OCI-LY3 (cell line): ENCODE measurements around the gene ELF5.

Experiments
- EZH2phosphoT487 ChIP-seq: fragments of 200-600 bp; shearing (Covaris generic); IDR thresholded peaks from 2 replicates; pipeline ENCODE4 v1.6.1; 2018; ENCODE audit warnings: antibody characterized with exemption, mixed run types, low read depth
- TF ChIP-seq, protein P1 (sequence below): fragments of 200-600, 300-600 bp; sonication (generic); IDR thresholded peaks from 2 replicates; pipeline ENCODE4 v1.5.1; 2014; ENCODE audit warnings: antibody characterized with exemption, low read length, low read depth

GRCh38 chr11:34444428-34444827 lies 69.2 kb downstream of the ELF5 start:
- TF ChIP-seq, protein P1, sequence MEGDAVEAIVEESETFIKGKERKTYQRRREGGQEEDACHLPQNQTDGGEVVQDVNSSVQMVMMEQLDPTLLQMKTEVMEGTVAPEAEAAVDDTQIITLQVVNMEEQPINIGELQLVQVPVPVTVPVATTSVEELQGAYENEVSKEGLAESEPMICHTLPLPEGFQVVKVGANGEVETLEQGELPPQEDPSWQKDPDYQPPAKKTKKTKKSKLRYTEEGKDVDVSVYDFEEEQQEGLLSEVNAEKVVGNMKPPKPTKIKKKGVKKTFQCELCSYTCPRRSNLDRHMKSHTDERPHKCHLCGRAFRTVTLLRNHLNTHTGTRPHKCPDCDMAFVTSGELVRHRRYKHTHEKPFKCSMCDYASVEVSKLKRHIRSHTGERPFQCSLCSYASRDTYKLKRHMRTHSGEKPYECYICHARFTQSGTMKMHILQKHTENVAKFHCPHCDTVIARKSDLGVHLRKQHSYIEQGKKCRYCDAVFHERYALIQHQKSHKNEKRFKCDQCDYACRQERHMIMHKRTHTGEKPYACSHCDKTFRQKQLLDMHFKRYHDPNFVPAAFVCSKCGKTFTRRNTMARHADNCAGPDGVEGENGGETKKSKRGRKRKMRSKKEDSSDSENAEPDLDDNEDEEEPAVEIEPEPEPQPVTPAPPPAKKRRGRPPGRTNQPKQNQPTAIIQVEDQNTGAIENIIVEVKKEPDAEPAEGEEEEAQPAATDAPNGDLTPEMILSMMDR = no peak
- no peak for TF ChIP-seq EZH2phosphoT487
